Gastroesophageal sphincter (tissue), 4 donors: ENCODE data around the gene LYRM1. TPM values are rescaled to one million over a fixed set of nuclear protein-coding genes. Genes with fewer than 3 reads are reported as not detected.

ENCODE experiments used
- ATAC-seq: fragments of 150-250 bp; one replicate; pipeline ENCODE4 v1.9.1; 2016; ENCODE audit warnings: mild to moderate bottlenecking, moderate library complexity
- H3K27ac ChIP-seq, 4 donors: fragments of 200-600 bp; sonication (generic) in 3 of 4; 1 replicate in 3 of 4; 2 replicates in 1 of 4; pipeline ENCODE4 v1.5.1; 2016 to 2019
- H3K27me3 ChIP-seq: fragments of 200-600 bp; sonication (generic); one replicate; pipeline ENCODE4 v1.5.1; 2019
- H3K36me3 ChIP-seq, 2 donors: fragments of 200-600 bp; sonication (generic); one replicate each; pipeline ENCODE4 v1.5.1; 2019; ENCODE audit warnings: control low read depth in 1 of 2
- H3K4me1 ChIP-seq, 3 donors: fragments of 200-600 bp; sonication (generic); 1 replicate in 2 of 3; 2 replicates in 1 of 3; pipeline ENCODE4 v1.5.1; 2016 to 2019; ENCODE audit warnings: control low read depth in 2 of 3
- H3K4me3 ChIP-seq, 2 donors: fragments of 200-600 bp; sonication (generic); one replicate each; pipeline ENCODE4 v1.5.1; 2019; ENCODE audit warnings: mild to moderate bottlenecking in 1 of 2, moderate library complexity in 1 of 2
- H3K9me3 ChIP-seq, 3 donors: fragments of 200-600 bp; sonication (generic); one replicate each; pipeline ENCODE4 v1.5.1; 2017 to 2019; ENCODE audit warnings: control low read depth in 2 of 3
- CTCF ChIP-seq, 4 experiments: fragments of 200-600 bp in 2 of 4; fragments of 450-650 bp in 2 of 4; sonication (generic) in 1 of 4; IDR thresholded peaks; one replicate each; pipeline ENCODE4 v1.5.1; 2017 to 2019; ENCODE audit warnings: antibody characterized with exemption in 4 of 4, mild to moderate bottlenecking in 2 of 4, moderate library complexity in 2 of 4
- EP300 ChIP-seq: sonication (generic); formaldehyde crosslinking; IDR thresholded peaks from one replicate; pipeline ENCODE4 v1.6.1; 2017; ENCODE audit warnings: antibody characterized with exemption, mild to moderate bottlenecking
- POLR2A ChIP-seq, 2 donors: fragments of 450-650 bp; IDR thresholded peaks; one replicate each; pipeline ENCODE4 v1.6.1; 2017; ENCODE audit warnings: antibody characterized with exemption in 2 of 2, mild to moderate bottlenecking in 2 of 2, moderate library complexity in 1 of 2
- POLR2AphosphoS5 ChIP-seq: sonication (generic); formaldehyde crosslinking; IDR thresholded peaks from one replicate; pipeline ENCODE4 v1.6.1; 2017; ENCODE audit warnings: antibody characterized with exemption
- WGBS, 2 donors: methylation state at CpG; one replicate each; pipeline ENCODE4 v1.1.5; 2018; ENCODE audit warnings: low coverage in 1 of 2; 5-methylcytosine and 5-hydroxymethylcytosine counted together
- total RNA-seq, 4 donors: library from RNA; depleted of rRNA; stranded (reverse); fragments of >200 nt; gene quantifications; one replicate each; pipeline ENCODE4 v1.1.0, GENCODE V29; 2016

LYRM1 gene
- total RNA-seq, 4 donors from 2014 or later: 54.3 to 88.7 (median 58.7) TPM

GRCh38 chr16:20866801-20867200 is 33.8 kb upstream of the LYRM1 start:
- H3K27ac ChIP-seq: peak overlapping the region; percentile 68 to 78 (median 77)
- no peak for TF ChIP-seq POLR2A (IDR thresholded peaks at IDR 0.05)
- TF ChIP-seq CTCF (IDR thresholded peaks at IDR 0.05): no peak
- TF ChIP-seq POLR2AphosphoS5: no peak
- no peak for TF ChIP-seq EP300
- H3K36me3 ChIP-seq: peaks cover 0 to 10% of the 10 kb centered on the region in 2 donors
- H3K4me1 ChIP-seq: peaks cover 42 to 93% (median 59%) of the 10 kb centered on the region in 3 donors
- no peak overlapping the region for H3K4me3 ChIP-seq
- 50 to 53% methylated on average over 2 of the region's 3 CpGs for WGBS, 2 donors
- no peaks in the 10 kb centered on the region for H3K9me3 ChIP-seq
- no peak for ATAC-seq
- no peaks in the 10 kb centered on the region for H3K27me3 ChIP-seq

- H3K4me3 ChIP-seq: no peak overlapping the region
- ATAC-seq: no peak
- no peaks in the 10 kb centered on the region for H3K9me3 ChIP-seq
- H3K27ac ChIP-seq: peak overlapping the region; percentile 27 to 78 (median 73)
- TF ChIP-seq EP300 (no peak), POLR2A (IDR thresholded peaks at IDR 0.05) (no peak), POLR2AphosphoS5 (no peak), CTCF (IDR thresholded peaks at IDR 0.05) (no peak)
- H3K4me1 ChIP-seq: peaks cover 42 to 93% (median 66%) of the 10 kb centered on the region in 3 donors
- no peaks in the 10 kb centered on the region for H3K27me3 ChIP-seq
- H3K36me3 ChIP-seq: peaks cover 0 to 3% of the 10 kb centered on the region in 2 donors
- 71% methylated on average over 2 of the region's 2 CpGs; no CpG with 5 or more reads in 1 of the 2 donors for WGBS, 2 donors
Measured at GRCh38 chr16:20867585-20867984, 33.0 kb upstream of the LYRM1 start.

- H3K36me3 ChIP-seq: no peaks in the 10 kb centered on the region
- no peak overlapping the region for H3K4me3 ChIP-seq
- H3K27me3 ChIP-seq: no peaks in the 10 kb centered on the region
- H3K27ac ChIP-seq: peak overlapping the region; percentile 39 to 78 (median 73)
- peaks cover 42 to 96% (median 66%) of the 10 kb centered on the region in 3 donors for H3K4me1 ChIP-seq
- TF ChIP-seq CTCF (IDR thresholded peaks at IDR 0.05) (no peak), POLR2AphosphoS5 (peak; percentile 73)
- no CpG with 5 or more reads among the region's 3 CpGs for WGBS, 2 donors
- H3K9me3 ChIP-seq: no peaks in the 10 kb centered on the region
- peak; percentile 95 for ATAC-seq
Measured at GRCh38 chr16:20868890-20869289, 31.7 kb upstream of the LYRM1 start.

- Histone ChIP-seq H3K9me3 (no peaks in the 10 kb centered on the region), H3K27me3 (no peaks in the 10 kb centered on the region), H3K36me3 (no peaks in the 10 kb centered on the region), H3K27ac (peak overlapping the region; percentile 39 to 78 (median 73)), H3K4me1 (peaks cover 41 to 98% (median 66%) of the 10 kb centered on the region in 3 donors), H3K4me3 (no peak overlapping the region)
- TF ChIP-seq CTCF (IDR thresholded peaks at IDR 0.05) (no peak), POLR2A (IDR thresholded peaks at IDR 0.05) (no peak), EP300 (no peak), POLR2AphosphoS5 (no peak)
- WGBS, 2 donors: 86 to 100% methylated on average over 1 to 2 of the region's 2 CpGs
- no peak for ATAC-seq
Measured at GRCh38 chr16:20870122-20870820, 30.3 kb upstream of the LYRM1 start.

- no peaks in the 10 kb centered on the region for H3K36me3 ChIP-seq
- peaks cover 31 to 97% (median 59%) of the 10 kb centered on the region in 3 donors for H3K4me1 ChIP-seq
- H3K27ac ChIP-seq: peak overlapping the region; percentile 39 to 78 (median 73)
- no peaks in the 10 kb centered on the region for H3K9me3 ChIP-seq
- H3K4me3 ChIP-seq: no peak overlapping the region
- H3K27me3 ChIP-seq: no peaks in the 10 kb centered on the region
- TF ChIP-seq POLR2AphosphoS5: no peak
- no peak for TF ChIP-seq POLR2A (IDR thresholded peaks at IDR 0.05)
- no peak for TF ChIP-seq EP300
- TF ChIP-seq CTCF (IDR thresholded peaks at IDR 0.05): no peak
- ATAC-seq: no peak
- 33 to 67% methylated on average over 2 of the region's 2 CpGs for WGBS, 2 donors
Measured at GRCh38 chr16:20871258-20871657, 29.3 kb upstream of the LYRM1 start.
